K562 (cell line): ENCODE results near the gene MOB3B.

ENCODE experiments used
- ZBTB7A ChIP-seq: IDR thresholded peaks from 2 replicates; pipeline ENCODE4 v1.6.1; 2011; ENCODE audit warnings: low read depth, mild to moderate bottlenecking, low read length, moderate library complexity, borderline replicate concordance; ENCODE audit not compliant: control insufficient read depth
- TF ChIP-seq, protein P1 (sequence below), 2 experiments: fragments of 450-650 bp; formaldehyde crosslinking in 1 of 2; IDR thresholded peaks; 2 replicates each; pipeline versions ENCODE4 v1.4.0 to v1.6.1; 2014 to 2020; ENCODE audit warnings: mild to moderate bottlenecking in 2 of 2, borderline replicate concordance in 1 of 2, low read depth in 1 of 2
- TF ChIP-seq, protein P2 (sequence below): fragments of 450-650 bp; IDR thresholded peaks from 2 replicates; pipeline ENCODE4 v1.6.1; 2017; ENCODE audit warnings: antibody characterized with exemption, mild to moderate bottlenecking

DNA sequence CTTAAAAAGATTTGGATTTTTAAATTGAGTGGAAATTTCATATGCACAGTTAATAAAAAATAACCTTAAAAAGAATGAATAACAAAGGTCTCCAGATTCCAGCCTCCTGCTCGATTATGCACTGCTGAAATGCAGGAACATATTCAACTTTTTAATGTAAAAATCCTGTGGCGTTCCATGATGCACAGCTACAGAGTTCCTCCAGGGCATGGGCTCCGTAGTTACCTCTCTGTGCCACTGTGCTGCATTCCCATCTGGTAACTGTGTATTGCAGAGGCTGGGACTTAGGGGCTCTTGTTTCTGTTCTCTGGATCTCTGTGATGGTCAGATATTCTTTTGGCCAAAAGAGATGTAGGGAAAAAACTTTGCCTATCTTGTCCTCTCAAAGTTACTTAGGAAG is 201.1 kb downstream of the MOB3B start:
- TF ChIP-seq ZBTB7A = no peak
- TF ChIP-seq, protein P1, sequence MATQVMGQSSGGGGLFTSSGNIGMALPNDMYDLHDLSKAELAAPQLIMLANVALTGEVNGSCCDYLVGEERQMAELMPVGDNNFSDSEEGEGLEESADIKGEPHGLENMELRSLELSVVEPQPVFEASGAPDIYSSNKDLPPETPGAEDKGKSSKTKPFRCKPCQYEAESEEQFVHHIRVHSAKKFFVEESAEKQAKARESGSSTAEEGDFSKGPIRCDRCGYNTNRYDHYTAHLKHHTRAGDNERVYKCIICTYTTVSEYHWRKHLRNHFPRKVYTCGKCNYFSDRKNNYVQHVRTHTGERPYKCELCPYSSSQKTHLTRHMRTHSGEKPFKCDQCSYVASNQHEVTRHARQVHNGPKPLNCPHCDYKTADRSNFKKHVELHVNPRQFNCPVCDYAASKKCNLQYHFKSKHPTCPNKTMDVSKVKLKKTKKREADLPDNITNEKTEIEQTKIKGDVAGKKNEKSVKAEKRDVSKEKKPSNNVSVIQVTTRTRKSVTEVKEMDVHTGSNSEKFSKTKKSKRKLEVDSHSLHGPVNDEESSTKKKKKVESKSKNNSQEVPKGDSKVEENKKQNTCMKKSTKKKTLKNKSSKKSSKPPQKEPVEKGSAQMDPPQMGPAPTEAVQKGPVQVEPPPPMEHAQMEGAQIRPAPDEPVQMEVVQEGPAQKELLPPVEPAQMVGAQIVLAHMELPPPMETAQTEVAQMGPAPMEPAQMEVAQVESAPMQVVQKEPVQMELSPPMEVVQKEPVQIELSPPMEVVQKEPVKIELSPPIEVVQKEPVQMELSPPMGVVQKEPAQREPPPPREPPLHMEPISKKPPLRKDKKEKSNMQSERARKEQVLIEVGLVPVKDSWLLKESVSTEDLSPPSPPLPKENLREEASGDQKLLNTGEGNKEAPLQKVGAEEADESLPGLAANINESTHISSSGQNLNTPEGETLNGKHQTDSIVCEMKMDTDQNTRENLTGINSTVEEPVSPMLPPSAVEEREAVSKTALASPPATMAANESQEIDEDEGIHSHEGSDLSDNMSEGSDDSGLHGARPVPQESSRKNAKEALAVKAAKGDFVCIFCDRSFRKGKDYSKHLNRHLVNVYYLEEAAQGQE (IDR thresholded peaks at IDR 0.05; ENCODE audit: borderline replicate concordance) = no peak
- TF ChIP-seq, protein P1 (CRISPR knock-in tag; IDR thresholded peaks at IDR 0.05; ENCODE audit: low read depth) = no peak
- TF ChIP-seq, protein P2, sequence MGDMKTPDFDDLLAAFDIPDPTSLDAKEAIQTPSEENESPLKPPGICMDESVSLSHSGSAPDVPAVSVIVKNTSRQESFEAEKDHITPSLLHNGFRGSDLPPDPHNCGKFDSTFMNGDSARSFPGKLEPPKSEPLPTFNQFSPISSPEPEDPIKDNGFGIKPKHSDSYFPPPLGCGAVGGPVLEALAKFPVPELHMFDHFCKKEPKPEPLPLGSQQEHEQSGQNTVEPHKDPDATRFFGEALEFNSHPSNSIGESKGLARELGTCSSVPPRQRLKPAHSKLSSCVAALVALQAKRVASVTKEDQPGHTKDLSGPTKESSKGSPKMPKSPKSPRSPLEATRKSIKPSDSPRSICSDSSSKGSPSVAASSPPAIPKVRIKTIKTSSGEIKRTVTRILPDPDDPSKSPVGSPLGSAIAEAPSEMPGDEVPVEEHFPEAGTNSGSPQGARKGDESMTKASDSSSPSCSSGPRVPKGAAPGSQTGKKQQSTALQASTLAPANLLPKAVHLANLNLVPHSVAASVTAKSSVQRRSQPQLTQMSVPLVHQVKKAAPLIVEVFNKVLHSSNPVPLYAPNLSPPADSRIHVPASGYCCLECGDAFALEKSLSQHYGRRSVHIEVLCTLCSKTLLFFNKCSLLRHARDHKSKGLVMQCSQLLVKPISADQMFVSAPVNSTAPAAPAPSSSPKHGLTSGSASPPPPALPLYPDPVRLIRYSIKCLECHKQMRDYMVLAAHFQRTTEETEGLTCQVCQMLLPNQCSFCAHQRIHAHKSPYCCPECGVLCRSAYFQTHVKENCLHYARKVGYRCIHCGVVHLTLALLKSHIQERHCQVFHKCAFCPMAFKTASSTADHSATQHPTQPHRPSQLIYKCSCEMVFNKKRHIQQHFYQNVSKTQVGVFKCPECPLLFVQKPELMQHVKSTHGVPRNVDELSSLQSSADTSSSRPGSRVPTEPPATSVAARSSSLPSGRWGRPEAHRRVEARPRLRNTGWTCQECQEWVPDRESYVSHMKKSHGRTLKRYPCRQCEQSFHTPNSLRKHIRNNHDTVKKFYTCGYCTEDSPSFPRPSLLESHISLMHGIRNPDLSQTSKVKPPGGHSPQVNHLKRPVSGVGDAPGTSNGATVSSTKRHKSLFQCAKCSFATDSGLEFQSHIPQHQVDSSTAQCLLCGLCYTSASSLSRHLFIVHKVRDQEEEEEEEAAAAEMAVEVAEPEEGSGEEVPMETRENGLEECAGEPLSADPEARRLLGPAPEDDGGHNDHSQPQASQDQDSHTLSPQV = no peak
